SK-N-SH treated with all-trans-retinoic acid at 6 μM for 48 hours (cell line): ENCODE data around the gene ADM5.

ENCODE experiments used
- ATAC-seq: fragments of 200-7000 bp; cut with Tn5 transposase; 3 replicates; pipeline ENCODE4 v1.9.1; 2020; ENCODE audit warnings: mild to moderate bottlenecking, moderate library complexity
- ARNTL ChIP-seq: fragments of 450-650 bp; formaldehyde crosslinking; IDR thresholded peaks from 2 replicates; pipeline ENCODE4 v1.5.0; 2020; ENCODE audit warnings: low read depth, mild to moderate bottlenecking, moderate library complexity, borderline replicate concordance
- ESRRG ChIP-seq: fragments of 250-450 bp; sonication (Bioruptor Pico); IDR thresholded peaks from 2 replicates; pipeline ENCODE4 v1.6.1; 2021; ENCODE audit warnings: mild to moderate bottlenecking
- ISL1 ChIP-seq: fragments of 250-450 bp; sonication (Bioruptor Pico); IDR thresholded peaks from 2 replicates; pipeline ENCODE4 v2.1.2; 2022; ENCODE audit warnings: mild to moderate bottlenecking, moderate library complexity
- OSR1 ChIP-seq: fragments of 250-450 bp; sonication (Bioruptor Pico); IDR thresholded peaks from 2 replicates; pipeline ENCODE4 v1.8.0; 2022; ENCODE audit warnings: moderate library complexity, mild to moderate bottlenecking, inconsistent platforms
- PPARA ChIP-seq: fragments of 250-450 bp; sonication (Bioruptor Pico); IDR thresholded peaks from 2 replicates; pipeline ENCODE4 v1.5.0; 2020; ENCODE audit warnings: mild to moderate bottlenecking, borderline replicate concordance
- RARB ChIP-seq: fragments of 250-450 bp; sonication (Bioruptor Pico); IDR thresholded peaks from 2 replicates; pipeline ENCODE4 v1.8.0; 2021; ENCODE audit warnings: mild to moderate bottlenecking, moderate library complexity
- SNAI2 ChIP-seq: fragments of 250-450 bp; sonication (Bioruptor Pico); IDR thresholded peaks from 2 replicates; pipeline ENCODE4 v1.5.0; 2020; ENCODE audit warnings: mild to moderate bottlenecking, moderate library complexity
- TCF4 ChIP-seq: fragments of 250-450 bp; sonication (Bioruptor Pico); IDR thresholded peaks from 2 replicates; pipeline ENCODE4 v1.8.0; 2021; ENCODE audit warnings: mild to moderate bottlenecking, moderate library complexity, borderline replicate concordance
- TOX ChIP-seq: fragments of 250-450 bp; sonication (Bioruptor Pico); IDR thresholded peaks from 2 replicates; pipeline ENCODE4 v1.8.0; 2021; ENCODE audit warnings: mild to moderate bottlenecking, moderate library complexity, borderline replicate concordance
- ZC3H10 ChIP-seq: fragments of 250-450 bp; sonication (Bioruptor Pico); IDR thresholded peaks from 2 replicates; pipeline ENCODE4 v1.5.1; 2021; ENCODE audit warnings: mild to moderate bottlenecking, moderate library complexity
- ZFP3 ChIP-seq: fragments of 250-450 bp; sonication (Bioruptor Pico); IDR thresholded peaks from 2 replicates; pipeline ENCODE4 v1.5.0; 2020; ENCODE audit warnings: mild to moderate bottlenecking, moderate library complexity
- ZFP30 ChIP-seq: fragments of 450-650 bp; formaldehyde crosslinking; IDR thresholded peaks from 2 replicates; pipeline ENCODE4 v1.5.0; 2022; ENCODE audit warnings: mild to moderate bottlenecking, moderate library complexity
- ZNF70 ChIP-seq: fragments of 450-650 bp; formaldehyde crosslinking; IDR thresholded peaks from 2 replicates; pipeline ENCODE4 v1.5.0; 2020; ENCODE audit warnings: mild to moderate bottlenecking, moderate library complexity
- ZNF8 ChIP-seq: fragments of 450-650 bp; formaldehyde crosslinking; IDR thresholded peaks from 2 replicates; pipeline ENCODE4 v1.5.0; 2020; ENCODE audit warnings: mild to moderate bottlenecking, moderate library complexity
- TF ChIP-seq, protein P1 (sequence below): fragments of 250-450 bp; sonication (Bioruptor Pico); IDR thresholded peaks from 2 replicates; pipeline ENCODE4 v1.5.0; 2020; ENCODE audit warnings: mild to moderate bottlenecking, moderate library complexity
- TF ChIP-seq, protein P2 (sequence below): fragments of 250-450 bp; sonication (Bioruptor Pico); IDR thresholded peaks from 2 replicates; pipeline ENCODE4 v1.8.0; 2021; ENCODE audit warnings: low read depth, mild to moderate bottlenecking, moderate library complexity, borderline replicate concordance
- TF ChIP-seq, protein P3 (sequence below): fragments of 250-450 bp; sonication (Bioruptor Pico); IDR thresholded peaks from 2 replicates; pipeline ENCODE4 v1.5.1; 2020; ENCODE audit warnings: low read depth, mild to moderate bottlenecking, moderate library complexity
- TF ChIP-seq, protein P4 (sequence below): fragments of 250-450 bp; sonication (Bioruptor Pico); IDR thresholded peaks from 2 replicates; pipeline ENCODE4 v1.8.0; 2020; ENCODE audit warnings: mild to moderate bottlenecking, moderate library complexity, borderline replicate concordance

Gene ADM5

DNA sequence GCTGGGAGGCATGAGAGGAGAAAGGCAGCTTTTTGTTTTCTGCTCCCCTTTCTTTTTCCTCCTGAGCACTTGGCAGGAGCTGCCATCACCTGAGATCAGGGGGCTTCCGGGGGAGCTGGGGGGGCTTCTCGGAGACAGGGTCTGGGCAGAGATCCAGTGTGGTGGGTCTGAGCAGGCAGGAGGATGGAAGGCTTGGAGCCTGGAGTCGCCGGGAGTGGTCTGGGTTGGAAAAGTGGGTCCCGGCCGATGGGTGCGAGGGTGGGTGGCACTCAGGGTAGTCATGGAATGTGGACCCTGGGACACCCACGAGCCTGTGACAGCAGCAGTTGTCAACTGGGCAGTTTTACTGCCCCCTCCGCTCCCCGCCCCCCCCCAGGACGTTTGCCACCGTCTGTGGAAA, 2.2 kb upstream of the ADM5 start:
- ATAC-seq = no peak
- TF ChIP-seq, protein P1, sequence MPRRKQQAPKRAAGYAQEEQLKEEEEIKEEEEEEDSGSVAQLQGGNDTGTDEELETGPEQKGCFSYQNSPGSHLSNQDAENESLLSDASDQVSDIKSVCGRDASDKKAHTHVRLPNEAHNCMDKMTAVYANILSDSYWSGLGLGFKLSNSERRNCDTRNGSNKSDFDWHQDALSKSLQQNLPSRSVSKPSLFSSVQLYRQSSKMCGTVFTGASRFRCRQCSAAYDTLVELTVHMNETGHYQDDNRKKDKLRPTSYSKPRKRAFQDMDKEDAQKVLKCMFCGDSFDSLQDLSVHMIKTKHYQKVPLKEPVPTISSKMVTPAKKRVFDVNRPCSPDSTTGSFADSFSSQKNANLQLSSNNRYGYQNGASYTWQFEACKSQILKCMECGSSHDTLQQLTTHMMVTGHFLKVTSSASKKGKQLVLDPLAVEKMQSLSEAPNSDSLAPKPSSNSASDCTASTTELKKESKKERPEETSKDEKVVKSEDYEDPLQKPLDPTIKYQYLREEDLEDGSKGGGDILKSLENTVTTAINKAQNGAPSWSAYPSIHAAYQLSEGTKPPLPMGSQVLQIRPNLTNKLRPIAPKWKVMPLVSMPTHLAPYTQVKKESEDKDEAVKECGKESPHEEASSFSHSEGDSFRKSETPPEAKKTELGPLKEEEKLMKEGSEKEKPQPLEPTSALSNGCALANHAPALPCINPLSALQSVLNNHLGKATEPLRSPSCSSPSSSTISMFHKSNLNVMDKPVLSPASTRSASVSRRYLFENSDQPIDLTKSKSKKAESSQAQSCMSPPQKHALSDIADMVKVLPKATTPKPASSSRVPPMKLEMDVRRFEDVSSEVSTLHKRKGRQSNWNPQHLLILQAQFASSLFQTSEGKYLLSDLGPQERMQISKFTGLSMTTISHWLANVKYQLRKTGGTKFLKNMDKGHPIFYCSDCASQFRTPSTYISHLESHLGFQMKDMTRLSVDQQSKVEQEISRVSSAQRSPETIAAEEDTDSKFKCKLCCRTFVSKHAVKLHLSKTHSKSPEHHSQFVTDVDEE (CRISPR knock-in tag) = no peak
- TF ChIP-seq ZNF8 (CRISPR knock-in tag) (no peak), TCF4 (CRISPR knock-in tag) (no peak), ESRRG (CRISPR knock-in tag) (no peak), ISL1 (no peak), SNAI2 (CRISPR knock-in tag) (no peak), ZC3H10 (CRISPR knock-in tag) (no peak), RARB (no peak), ZFP30 (no peak), ARNTL (CRISPR knock-in tag) (no peak), OSR1 (CRISPR knock-in tag) (no peak), ZNF70 (CRISPR knock-in tag) (no peak), ZFP3 (no peak), TOX (no peak)
- TF ChIP-seq, protein P2, sequence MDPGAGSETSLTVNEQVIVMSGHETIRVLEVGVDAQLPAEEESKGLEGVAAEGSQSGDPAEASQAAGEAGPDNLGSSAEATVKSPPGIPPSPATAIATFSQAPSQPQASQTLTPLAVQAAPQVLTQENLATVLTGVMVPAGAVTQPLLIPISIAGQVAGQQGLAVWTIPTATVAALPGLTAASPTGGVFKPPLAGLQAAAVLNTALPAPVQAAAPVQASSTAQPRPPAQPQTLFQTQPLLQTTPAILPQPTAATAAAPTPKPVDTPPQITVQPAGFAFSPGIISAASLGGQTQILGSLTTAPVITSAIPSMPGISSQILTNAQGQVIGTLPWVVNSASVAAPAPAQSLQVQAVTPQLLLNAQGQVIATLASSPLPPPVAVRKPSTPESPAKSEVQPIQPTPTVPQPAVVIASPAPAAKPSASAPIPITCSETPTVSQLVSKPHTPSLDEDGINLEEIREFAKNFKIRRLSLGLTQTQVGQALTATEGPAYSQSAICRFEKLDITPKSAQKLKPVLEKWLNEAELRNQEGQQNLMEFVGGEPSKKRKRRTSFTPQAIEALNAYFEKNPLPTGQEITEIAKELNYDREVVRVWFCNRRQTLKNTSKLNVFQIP (CRISPR knock-in tag) = no peak
- TF ChIP-seq, protein P3, sequence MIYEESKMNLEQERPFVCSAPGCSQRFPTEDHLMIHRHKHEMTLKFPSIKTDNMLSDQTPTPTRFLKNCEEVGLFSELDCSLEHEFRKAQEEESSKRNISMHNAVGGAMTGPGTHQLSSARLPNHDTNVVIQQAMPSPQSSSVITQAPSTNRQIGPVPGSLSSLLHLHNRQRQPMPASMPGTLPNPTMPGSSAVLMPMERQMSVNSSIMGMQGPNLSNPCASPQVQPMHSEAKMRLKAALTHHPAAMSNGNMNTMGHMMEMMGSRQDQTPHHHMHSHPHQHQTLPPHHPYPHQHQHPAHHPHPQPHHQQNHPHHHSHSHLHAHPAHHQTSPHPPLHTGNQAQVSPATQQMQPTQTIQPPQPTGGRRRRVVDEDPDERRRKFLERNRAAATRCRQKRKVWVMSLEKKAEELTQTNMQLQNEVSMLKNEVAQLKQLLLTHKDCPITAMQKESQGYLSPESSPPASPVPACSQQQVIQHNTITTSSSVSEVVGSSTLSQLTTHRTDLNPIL (CRISPR knock-in tag) = no peak
- TF ChIP-seq, protein P4, sequence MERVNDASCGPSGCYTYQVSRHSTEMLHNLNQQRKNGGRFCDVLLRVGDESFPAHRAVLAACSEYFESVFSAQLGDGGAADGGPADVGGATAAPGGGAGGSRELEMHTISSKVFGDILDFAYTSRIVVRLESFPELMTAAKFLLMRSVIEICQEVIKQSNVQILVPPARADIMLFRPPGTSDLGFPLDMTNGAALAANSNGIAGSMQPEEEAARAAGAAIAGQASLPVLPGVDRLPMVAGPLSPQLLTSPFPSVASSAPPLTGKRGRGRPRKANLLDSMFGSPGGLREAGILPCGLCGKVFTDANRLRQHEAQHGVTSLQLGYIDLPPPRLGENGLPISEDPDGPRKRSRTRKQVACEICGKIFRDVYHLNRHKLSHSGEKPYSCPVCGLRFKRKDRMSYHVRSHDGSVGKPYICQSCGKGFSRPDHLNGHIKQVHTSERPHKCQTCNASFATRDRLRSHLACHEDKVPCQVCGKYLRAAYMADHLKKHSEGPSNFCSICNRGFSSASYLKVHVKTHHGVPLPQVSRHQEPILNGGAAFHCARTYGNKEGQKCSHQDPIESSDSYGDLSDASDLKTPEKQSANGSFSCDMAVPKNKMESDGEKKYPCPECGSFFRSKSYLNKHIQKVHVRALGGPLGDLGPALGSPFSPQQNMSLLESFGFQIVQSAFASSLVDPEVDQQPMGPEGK (CRISPR knock-in tag) = no peak

DNA sequence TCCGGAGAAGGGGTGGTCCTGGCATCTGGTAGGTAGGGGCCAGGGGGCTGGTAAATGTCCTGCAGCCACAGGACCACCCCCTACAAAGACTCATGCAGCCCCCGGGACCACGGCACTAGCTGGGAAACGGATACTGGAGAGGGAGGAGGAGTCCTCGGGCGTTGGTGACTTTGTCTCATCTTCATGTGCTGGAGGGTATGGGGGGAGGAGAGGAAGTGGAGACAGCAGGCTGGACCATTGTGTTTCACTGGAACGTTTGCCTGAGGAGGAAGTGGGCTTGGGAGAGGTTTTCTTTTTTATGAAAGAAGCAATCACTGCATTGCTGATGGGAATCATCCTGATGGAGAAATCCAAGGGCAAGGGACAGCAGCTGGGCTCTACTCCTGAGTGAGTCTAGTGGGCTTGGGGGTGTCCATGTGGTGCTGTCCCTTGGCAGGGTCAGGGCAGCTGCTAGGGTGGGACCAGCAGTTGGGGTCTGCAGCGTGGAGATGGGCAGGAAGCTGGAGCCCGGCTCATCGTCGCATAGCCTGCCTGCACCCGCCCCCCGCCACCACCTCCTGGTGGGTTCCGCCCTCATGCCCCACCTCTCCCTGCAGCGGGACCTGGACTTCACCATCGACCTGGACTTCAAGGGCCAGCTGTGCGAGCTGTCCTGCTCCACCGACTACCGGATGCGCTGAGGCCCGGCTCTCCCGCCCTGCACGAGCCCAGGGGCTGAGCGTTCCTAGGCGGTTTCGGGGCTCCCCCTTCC, 1.7 kb upstream of the ADM5 start:
- no peak for TF ChIP-seq ZFP30
- TF ChIP-seq, protein P3 (CRISPR knock-in tag) = no peak
- no peak for TF ChIP-seq PPARA (CRISPR knock-in tag)
- TF ChIP-seq TOX = no peak
- TF ChIP-seq SNAI2 (CRISPR knock-in tag) = no peak
- TF ChIP-seq ARNTL (CRISPR knock-in tag) = no peak
- TF ChIP-seq, protein P4 (CRISPR knock-in tag) = no peak
- TF ChIP-seq, all 23 proteins: peak for 0
- no peak for ATAC-seq
